Measurements from ENCODE around the gene JUNB. TPM values are rescaled to one million over a fixed set of nuclear protein-coding genes. Genes with fewer than 3 reads are reported as not detected.

Gene JUNB
- polyA plus RNA-seq, 2 of the 4 experiments (the other 2 are of a cell fraction) = 55.6 to 94.7 TPM

GRCh38 chr19:12784871-12785430, 6.3 kb upstream of the JUNB start:
- ATAC-seq (no peak; a peak in 1 of 6 replicates), DNase-seq (ENCODE audit: low read depth in 1 of 2, low spot score in 1 of 2) (peak in 1 of 2 experiments; percentile 37), FAIRE-seq (no peak)
- CTCF ChIA-PET = interaction anchor here (5.0 kb wide), 1 partner anchor 8 kb away, joined by 58 read pairs; no protein-coding TSS in a partner anchor
- Histone ChIP-seq H3K4me1 (peaks cover 75% of the 10 kb centered on the region), H3K9me3 (no peaks in the 10 kb centered on the region), H3K4me3 (no peak overlapping the region), H3K27ac (peak overlapping the region; percentile 96 to 99), H3K4me2 (peak overlapping the region; percentile 99)
- 69% methylated on average over 5 of the region's 5 CpGs for whole genome bisulfite sequencing (ENCODE audit: missing lambda C conversion rate)
- TF ChIP-seq ZSCAN20 (CRISPR knock-in tag; IDR thresholded peaks at IDR 0.05) (no peak), EHF (CRISPR knock-in tag; IDR thresholded peaks at IDR 0.05) (no peak), MYC (IDR thresholded peaks at IDR 0.05; ENCODE audit: borderline replicate concordance, low read length) (no peak), ZC3H11A (IDR thresholded peaks at IDR 0.05) (no peak), BCL3 (IDR thresholded peaks at IDR 0.05) (no peak), HOXB13 (CRISPR knock-in tag; IDR thresholded peaks at IDR 0.05; ENCODE audit: low read depth) (no peak), PBX3 (IDR thresholded peaks at IDR 0.05) (no peak), ZNF302 (CRISPR knock-in tag; IDR thresholded peaks at IDR 0.05) (no peak), PHF8 (IDR thresholded peaks at IDR 0.05; ENCODE audit: borderline replicate concordance, low read depth) (no peak), CHD4 (IDR thresholded peaks at IDR 0.05; ENCODE audit: borderline replicate concordance) (no peak), EP300 (IDR thresholded peaks at IDR 0.05) (no peak), REST (IDR thresholded peaks at IDR 0.05) (no peak), CHD2 (IDR thresholded peaks at IDR 0.05; ENCODE audit: low read length, partially characterized antibody) (no peak)
- POLR2A ChIA-PET = no interaction called here

GRCh38 chr19:12785431-12786031, 5.8 kb upstream of the JUNB start:
- TF ChIP-seq BCL3 (IDR thresholded peaks at IDR 0.05) (no peak), NFE2L2 (conservative IDR thresholded peaks at IDR 0.05; ENCODE audit: low read length) (no peak), HDAC2 (IDR thresholded peaks at IDR 0.05) (no peak), ZNF302 (CRISPR knock-in tag; IDR thresholded peaks at IDR 0.05) (no peak), ATOH8 (CRISPR knock-in tag; IDR thresholded peaks at IDR 0.05; ENCODE audit: low read depth) (no peak), MAZ (IDR thresholded peaks at IDR 0.05; ENCODE audit: borderline replicate concordance, low read depth, low read length) (no peak), EHMT2 (IDR thresholded peaks at IDR 0.05; ENCODE audit: low read depth) (no peak), RAD21 (conservative IDR thresholded peaks at IDR 0.05 in 1 of 2, IDR thresholded peaks at IDR 0.05 in 1 of 2) (no peak), MYC (IDR thresholded peaks at IDR 0.05; ENCODE audit: borderline replicate concordance, low read length) (no peak), ELK1 (IDR thresholded peaks at IDR 0.05; ENCODE audit: low read depth, low read length) (no peak), HOXB13 (CRISPR knock-in tag; IDR thresholded peaks at IDR 0.05; ENCODE audit: low read depth) (no peak), CHD2 (IDR thresholded peaks at IDR 0.05; ENCODE audit: low read length, partially characterized antibody) (no peak), HES2 (IDR thresholded peaks at IDR 0.05) (no peak), POLR2AphosphoS2 (conservative IDR thresholded peaks at IDR 0.05; ENCODE audit: low read length) (no peak), FOSL2 (IDR thresholded peaks at IDR 0.05) (no peak), FOSL2 (CRISPR knock-in tag; IDR thresholded peaks at IDR 0.05) (no peak), JUNB (IDR thresholded peaks at IDR 0.05) (no peak), TFCP2L1 (CRISPR knock-in tag; IDR thresholded peaks at IDR 0.05) (no peak)
- no peak for FAIRE-seq
- Histone ChIP-seq H3K9me3 (no peaks in the 10 kb centered on the region), H3K27ac (peak overlapping the region; percentile 96 to 99), H3K4me1 (peaks cover 75% of the 10 kb centered on the region), H3K4me2 (peak overlapping the region; percentile 99), H3K4me3 (no peak overlapping the region)
- ATAC-seq = no peak
- no peak for DNase-seq (ENCODE audit: low read depth in 1 of 2, low spot score in 1 of 2)
- 67% methylated on average over 4 of the region's 4 CpGs for WGBS (ENCODE audit: missing lambda C conversion rate)
- POLR2A ChIA-PET = interaction anchor here (0.6 kb wide), 1 partner anchor 77 kb away, joined by 3 read pairs; no protein-coding TSS in a partner anchor
- CTCF ChIA-PET = interaction anchor here (3.1 to 5.0 kb wide), 2 partner anchors 8 to 11 kb away, joined by 17 to 58 read pairs; no protein-coding TSS in a partner anchor

All from A549 (cell line).